Fibroblast of skin of left quadriceps (primary cell): ENCODE results near the gene C12orf57.

Experiments used
- DNase-seq, 2 experiments: peaks; one replicate each; pipeline ENCODE4 v3.0.0-alpha.2; 2013; ENCODE audit warnings: low read depth in 2 of 2

The C12orf57 gene

GRCh38 chr12:6917491-6918231 is 26.2 kb upstream of the C12orf57 start:
- no peak for DNase-seq

- no peak for DNase-seq
Measured at GRCh38 chr12:6919588-6919987, 24.2 kb upstream of the C12orf57 start.

- DNase-seq: no peak
Measured at GRCh38 chr12:6921539-6921938, 22.3 kb upstream of the C12orf57 start.

- no peak for DNase-seq
Measured at GRCh38 chr12:6921996-6922946, 21.6 kb upstream of the C12orf57 start.

GRCh38 chr12:6923003-6923732 is 20.7 kb upstream of the C12orf57 start:
- DNase-seq: no peak

GRCh38 chr12:6923851-6924250 is 20.0 kb upstream of the C12orf57 start:
- no peak for DNase-seq

GRCh38 chr12:6925239-6925539 is 18.6 kb upstream of the C12orf57 start:
- no peak for DNase-seq

GRCh38 chr12:6925540-6926279 is 18.1 kb upstream of the C12orf57 start:
- DNase-seq: peak; percentile 73 to 77

- peak; percentile 64 to 68 for DNase-seq
Measured at GRCh38 chr12:6927379-6928021, 16.3 kb upstream of the C12orf57 start, which contains the start of gene ATN1. TSS of gene ATN1 (plus strand) at chr12:6927959. CDS start at chr12:6934002, 6,043 bp downstream.

GRCh38 chr12:6928022-6928702 is 15.7 kb upstream of the C12orf57 start:
- DNase-seq: no peak

GRCh38 chr12:6928703-6929407 is 15.0 kb upstream of the C12orf57 start:
- DNase-seq: no peak

GRCh38 chr12:6929466-6930452 is 14.1 kb upstream of the C12orf57 start:
- no peak for DNase-seq

- no peak for DNase-seq
Measured at GRCh38 chr12:6932766-6933165, 11.1 kb upstream of the C12orf57 start.

GRCh38 chr12:6934110-6934509 is 9.7 kb upstream of the C12orf57 start:
- no peak for DNase-seq

- no peak for DNase-seq
Measured at GRCh38 chr12:6935371-6936193, 8.2 kb upstream of the C12orf57 start.

- DNase-seq: no peak
Measured at GRCh38 chr12:6936194-6936635, 7.6 kb upstream of the C12orf57 start.

- DNase-seq: no peak
Measured at GRCh38 chr12:6936636-6937480, 7.0 kb upstream of the C12orf57 start.
